K562 (cell line): ENCODE measurements around the gene LZTS3. TPM values are rescaled to one million over a fixed set of nuclear protein-coding genes. Genes with fewer than 3 reads are reported as not detected.

Source experiments
- BACH1 ChIP-seq: fragments of 200-800 bp; sonication (Bioruptor generic); IDR thresholded peaks from 2 replicates; pipeline ENCODE4 v1.6.1; 2016; ENCODE audit warnings: missing genetic modification characterization, missing compliant biosample characterization
- EGR1 ChIP-seq: fragments of 450-650 bp; conservative IDR thresholded peaks from 2 replicates; pipeline ENCODE4 v1.6.1; 2017; ENCODE audit warnings: mild to moderate bottlenecking
- FOXM1 ChIP-seq, 2 experiments: fragments of 450-650 bp in 1 of 2; sonication (generic) in 1 of 2; formaldehyde crosslinking in 1 of 2; IDR thresholded peaks; 2 replicates each; pipeline versions ENCODE4 v1.6.1 to v1.9.0; 2017 to 2022; ENCODE audit warnings: low read depth in 2 of 2, mild to moderate bottlenecking in 2 of 2, missing genetic modification reagents in 1 of 2, moderate library complexity in 1 of 2
- FOXP1 ChIP-seq: sonication (generic); formaldehyde crosslinking; IDR thresholded peaks from 2 replicates; pipeline ENCODE4 v1.8.0; 2022; ENCODE audit warnings: mild to moderate bottlenecking, missing genetic modification reagents
- MEF2D ChIP-seq: conservative IDR thresholded peaks from 2 replicates; pipeline ENCODE4 v1.6.1; 2016; ENCODE audit warnings: low read depth, missing genetic modification characterization, missing compliant biosample characterization
- NFATC3 ChIP-seq: fragments of 450-650 bp; IDR thresholded peaks from 2 replicates; pipeline ENCODE4 v1.6.1; 2017; ENCODE audit warnings: mild to moderate bottlenecking
- PPARD ChIP-seq: fragments of 250-450 bp; sonication (Bioruptor Pico); IDR thresholded peaks from 2 replicates; pipeline ENCODE4 v1.8.0; 2022; ENCODE audit warnings: inconsistent platforms, mild to moderate bottlenecking, moderate library complexity
- PURB ChIP-seq: sonication (generic); formaldehyde crosslinking; IDR thresholded peaks from 2 replicates; pipeline ENCODE4 v1.9.0; 2021; ENCODE audit warnings: low read depth, mild to moderate bottlenecking, missing genetic modification reagents
- SRSF9 ChIP-seq: fragments of 200-400 bp; formaldehyde crosslinking; IDR thresholded peaks from 2 replicates; pipeline ENCODE4 v1.6.1; 2017; ENCODE audit warnings: low read depth, low read length, borderline replicate concordance
- STAT5B ChIP-seq: fragments of 250-450 bp; sonication (Bioruptor Pico); IDR thresholded peaks from 2 replicates; pipeline ENCODE4 v1.8.0; 2021; ENCODE audit warnings: mild to moderate bottlenecking, inconsistent platforms
- TCF15 ChIP-seq: fragments of 250-450 bp; sonication (Bioruptor Pico); IDR thresholded peaks from 2 replicates; pipeline ENCODE4 v1.8.0; 2022; ENCODE audit warnings: moderate library complexity, mild to moderate bottlenecking, inconsistent platforms
- TCFL5 ChIP-seq: fragments of 250-450 bp; sonication (Bioruptor Pico); conservative IDR thresholded peaks from 2 replicates; pipeline ENCODE4 v1.6.1; 2021; ENCODE audit warnings: mild to moderate bottlenecking, moderate library complexity, matching md5 sums
- ZBTB8A ChIP-seq: fragments of 450-650 bp; IDR thresholded peaks from 2 replicates; pipeline ENCODE4 v1.6.1; 2018; ENCODE audit warnings: mild to moderate bottlenecking, moderate library complexity; ENCODE audit not compliant: partially characterized antibody
- ZC3H4 ChIP-seq: sonication (generic); formaldehyde crosslinking; IDR thresholded peaks from 2 replicates; pipeline ENCODE4 v1.9.0; 2021; ENCODE audit warnings: missing genetic modification reagents, borderline replicate concordance
- ZNF280A ChIP-seq: fragments of 450-650 bp; IDR thresholded peaks from 2 replicates; pipeline ENCODE4 v1.6.1; 2018; ENCODE audit warnings: mild to moderate bottlenecking, low read depth; ENCODE audit not compliant: partially characterized antibody
- ZNF324 ChIP-seq: fragments of 250-450 bp; sonication (Bioruptor Pico); IDR thresholded peaks from 2 replicates; pipeline ENCODE4 v1.4.0; 2020; ENCODE audit warnings: mild to moderate bottlenecking
- ZNF41 ChIP-seq: fragments of 250-450 bp; sonication (Bioruptor Pico); conservative IDR thresholded peaks from 2 replicates; pipeline ENCODE4 v1.4.0; 2020; ENCODE audit warnings: mild to moderate bottlenecking
- ZNF431 ChIP-seq: sonication (generic); formaldehyde crosslinking; IDR thresholded peaks from 2 replicates; pipeline ENCODE4 v1.8.0; 2022; ENCODE audit warnings: mild to moderate bottlenecking, missing genetic modification reagents
- ZNF507 ChIP-seq: conservative IDR thresholded peaks from 2 replicates; pipeline ENCODE4 v1.6.1; 2017; ENCODE audit warnings: missing genetic modification characterization, missing compliant biosample characterization
- ZNF717 ChIP-seq: fragments of 250-450 bp; sonication (Bioruptor Pico); IDR thresholded peaks from 2 replicates; pipeline ENCODE4 v1.5.0; 2021
- polyA plus RNA-seq, 8 experiments: library from polyadenylated mRNA; depleted of rRNA in 4 of 8; stranded (reverse) in 5 of 8; unstranded in 3 of 8; fragments of >200 nt; fragmentation: Nextera tagmentation in 2 of 8; fragmentation: Illumina TruSeq in 1 of 8; extraction: Ambion mirVana in 2 of 8; extraction: Trizol in 1 of 8; gene quantifications; 2 replicates each; pipeline versions ENCODE4 v1.2.1 to v1.2.3, GENCODE V29; 2011 to 2014; ENCODE audit warnings: inconsistent platforms in 1 of 8, missing spikeins in 1 of 8
- total RNA-seq, 7 experiments: library from RNA; depleted of rRNA in 6 of 7; stranded (reverse); fragments of >200 nt in 6 of 7; fragmentation: Illumina TruSeq in 2 of 7; extraction: Trizol in 2 of 7; gene quantifications; 2 replicates each; pipeline versions ENCODE4 v1.2.1 to v1.2.3, GENCODE V29; 2011 to 2021; ENCODE audit warnings: low replicate concordance in 1 of 7
- TF ChIP-seq, protein P1 (sequence below), 2 experiments: fragments of 150-350 bp in 1 of 2; IDR thresholded peaks; 2 replicates each; pipeline ENCODE4 v1.6.1; 2012 to 2016; ENCODE audit warnings: low read depth in 2 of 2, low read length in 2 of 2, mild to moderate bottlenecking in 1 of 2, moderate library complexity in 1 of 2
- TF ChIP-seq, protein P2 (sequence below): sonication (generic); formaldehyde crosslinking; IDR thresholded peaks from 2 replicates; pipeline ENCODE4 v1.8.0; 2023; ENCODE audit warnings: mild to moderate bottlenecking, missing genetic modification reagents

The LZTS3 gene
- total and polyA plus RNA-seq, 9 of the 15 experiments (the other 6 are each of a cell fraction or from before 2014, with no cell fraction given), result 0.07 to 2.9 (median 2.0) TPM

GRCh38 chr20:3173610-3174441 is 477 bp upstream of the LZTS3 start (continued):
- TF ChIP-seq ZNF507 (no peak), STAT5B (no peak), ZNF717 (no peak), ZNF431 (0 out of 2 replicates have a peak, but pooled peaks have one; percentile 21), FOXP1 (CRISPR knock-in tag) (peak; percentile 73; the same call in 1 of the 2 replicates), BACH1 (tag) (no peak), FOXM1 (IDR thresholded peaks at IDR 0.05; ENCODE audit: low read depth) (no peak), FOXM1 (CRISPR knock-in tag; IDR thresholded peaks at IDR 0.05; ENCODE audit: low read depth) (0 out of 2 replicates have a peak, but pooled peaks have one; percentile 15), ZNF41 (no peak), EGR1 (peak; percentile 42), ZNF324 (no peak), ZBTB8A (no peak), ZNF280A (no peak), TCFL5 (no peak), ZC3H4 (CRISPR knock-in tag) (no peak), PURB (CRISPR knock-in tag) (no peak), PPARD (CRISPR knock-in tag) (no peak), TCF15 (CRISPR knock-in tag) (no peak), MEF2D (tag) (no peak), SRSF9 (no peak), NFATC3 (no peak)
- TF ChIP-seq, protein P1, sequence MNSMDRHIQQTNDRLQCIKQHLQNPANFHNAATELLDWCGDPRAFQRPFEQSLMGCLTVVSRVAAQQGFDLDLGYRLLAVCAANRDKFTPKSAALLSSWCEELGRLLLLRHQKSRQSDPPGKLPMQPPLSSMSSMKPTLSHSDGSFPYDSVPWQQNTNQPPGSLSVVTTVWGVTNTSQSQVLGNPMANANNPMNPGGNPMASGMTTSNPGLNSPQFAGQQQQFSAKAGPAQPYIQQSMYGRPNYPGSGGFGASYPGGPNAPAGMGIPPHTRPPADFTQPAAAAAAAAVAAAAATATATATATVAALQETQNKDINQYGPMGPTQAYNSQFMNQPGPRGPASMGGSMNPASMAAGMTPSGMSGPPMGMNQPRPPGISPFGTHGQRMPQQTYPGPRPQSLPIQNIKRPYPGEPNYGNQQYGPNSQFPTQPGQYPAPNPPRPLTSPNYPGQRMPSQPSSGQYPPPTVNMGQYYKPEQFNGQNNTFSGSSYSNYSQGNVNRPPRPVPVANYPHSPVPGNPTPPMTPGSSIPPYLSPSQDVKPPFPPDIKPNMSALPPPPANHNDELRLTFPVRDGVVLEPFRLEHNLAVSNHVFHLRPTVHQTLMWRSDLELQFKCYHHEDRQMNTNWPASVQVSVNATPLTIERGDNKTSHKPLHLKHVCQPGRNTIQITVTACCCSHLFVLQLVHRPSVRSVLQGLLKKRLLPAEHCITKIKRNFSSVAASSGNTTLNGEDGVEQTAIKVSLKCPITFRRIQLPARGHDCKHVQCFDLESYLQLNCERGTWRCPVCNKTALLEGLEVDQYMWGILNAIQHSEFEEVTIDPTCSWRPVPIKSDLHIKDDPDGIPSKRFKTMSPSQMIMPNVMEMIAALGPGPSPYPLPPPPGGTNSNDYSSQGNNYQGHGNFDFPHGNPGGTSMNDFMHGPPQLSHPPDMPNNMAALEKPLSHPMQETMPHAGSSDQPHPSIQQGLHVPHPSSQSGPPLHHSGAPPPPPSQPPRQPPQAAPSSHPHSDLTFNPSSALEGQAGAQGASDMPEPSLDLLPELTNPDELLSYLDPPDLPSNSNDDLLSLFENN (IDR thresholded peaks at IDR 0.05; ENCODE audit: low read depth in 2 of 2, low read length in 2 of 2), result no peak
- TF ChIP-seq, protein P2, sequence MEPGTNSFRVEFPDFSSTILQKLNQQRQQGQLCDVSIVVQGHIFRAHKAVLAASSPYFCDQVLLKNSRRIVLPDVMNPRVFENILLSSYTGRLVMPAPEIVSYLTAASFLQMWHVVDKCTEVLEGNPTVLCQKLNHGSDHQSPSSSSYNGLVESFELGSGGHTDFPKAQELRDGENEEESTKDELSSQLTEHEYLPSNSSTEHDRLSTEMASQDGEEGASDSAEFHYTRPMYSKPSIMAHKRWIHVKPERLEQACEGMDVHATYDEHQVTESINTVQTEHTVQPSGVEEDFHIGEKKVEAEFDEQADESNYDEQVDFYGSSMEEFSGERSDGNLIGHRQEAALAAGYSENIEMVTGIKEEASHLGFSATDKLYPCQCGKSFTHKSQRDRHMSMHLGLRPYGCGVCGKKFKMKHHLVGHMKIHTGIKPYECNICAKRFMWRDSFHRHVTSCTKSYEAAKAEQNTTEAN (CRISPR knock-in tag), result no peak
